Endothelial cell of umbilical vein (primary cell): ENCODE data around the gene OGDH. TPM values are rescaled to one million over a fixed set of nuclear protein-coding genes. Genes with fewer than 3 reads are reported as not detected.

Source experiments
- BruUV-seq: library from RNA; stranded (reverse); fragments of 400-500 nt; replicated peaks from 2 replicates; lab custom pipeline; 2021; lab: Mats Ljungman, UMichigan
- CTCF ChIA-PET: fragments of 300-600, 350-600 bp; sonication (Branson Sonifier 250); formaldehyde crosslinking; loops from one replicate; lab custom pipeline; 2021; ENCODE audit warnings: antibody characterized with exemption, inconsistent platforms; lab: Charles Lee
- POLR2A ChIA-PET: fragments of 300-600, 350-600 bp; sonication (Branson Sonifier 250); formaldehyde crosslinking; loops from one replicate; lab custom pipeline; 2021; ENCODE audit warnings: antibody characterized with exemption, inconsistent platforms; lab: Charles Lee
- DNase-seq: peaks from one replicate; pipeline ENCODE4 v3.0.0-alpha.2; 2011; ENCODE audit warnings: low read depth, low spot score
- FAIRE-seq: peaks from 2 replicates; lab custom pipeline; 2011; peaks lifted over from hg19 to GRCh38; lab: Jason Lieb, UNC
- H2AFZ ChIP-seq: 2 replicates; pipeline ENCODE4 v1.6.0; 2012; ENCODE audit warnings: low read depth, low read length, control low read depth, inconsistent platforms
- H3K27ac ChIP-seq: 2 replicates; pipeline ENCODE4 v1.5.1; 2011; ENCODE audit warnings: low read depth, mild to moderate bottlenecking, control low read depth, low read length, moderate library complexity; ENCODE audit not compliant: insufficient read depth
- H3K27me3 ChIP-seq, 2 experiments: 2 replicates each; pipeline versions ENCODE4 v1.6.0 to v1.6.1; 2011; ENCODE audit warnings: low read length in 2 of 2, mixed read lengths in 1 of 2; ENCODE audit not compliant: control insufficient read depth in 2 of 2, insufficient read depth in 2 of 2
- H3K36me3 ChIP-seq, 2 experiments: 2 replicates in 1 of 2; 3 replicates in 1 of 2; pipeline ENCODE4 v1.5.1; 2011; ENCODE audit warnings: low read length in 2 of 2, mild to moderate bottlenecking in 1 of 2, moderate library complexity in 1 of 2; ENCODE audit not compliant: control insufficient read depth in 2 of 2, insufficient read depth in 2 of 2; ENCODE audit errors: extremely low read depth in 1 of 2
- H3K4me1 ChIP-seq: 3 replicates; pipeline ENCODE4 v1.5.1; 2011; ENCODE audit warnings: mild to moderate bottlenecking, low read length; ENCODE audit not compliant: control insufficient read depth, insufficient read depth; ENCODE audit errors: extremely low read depth
- H3K4me2 ChIP-seq: 2 replicates; pipeline ENCODE4 v1.6.1; 2011; ENCODE audit warnings: low read length, control low read depth, mixed read lengths; ENCODE audit not compliant: insufficient read depth
- H3K4me3 ChIP-seq, 3 experiments: fragments of 200-600 bp in 1 of 3; sonication (generic), shearing (Covaris generic) in 1 of 3; replicated peaks in 1 of 3; 2 replicates each; pipeline ENCODE4 v1.5.1; 2011 to 2016; ENCODE audit warnings: control low read depth in 3 of 3, low read length in 3 of 3, mild to moderate bottlenecking in 2 of 3, inconsistent platforms in 1 of 3, low read depth in 1 of 3, moderate library complexity in 1 of 3; ENCODE audit not compliant: insufficient read depth in 1 of 3
- H3K79me2 ChIP-seq: 2 replicates; pipeline ENCODE4 v1.6.0; 2012; ENCODE audit warnings: low read length, inconsistent platforms; ENCODE audit not compliant: control insufficient read depth, insufficient read depth
- H3K9ac ChIP-seq: replicated peaks from 2 replicates; pipeline ENCODE3; 2011; ENCODE audit warnings: low read length, control low read depth; ENCODE audit not compliant: insufficient read depth; ENCODE audit errors: extremely low read depth
- H3K9me1 ChIP-seq: replicated peaks from 3 replicates; pipeline ENCODE4 v1.6.0; 2011; ENCODE audit warnings: mild to moderate bottlenecking, low read length; ENCODE audit not compliant: control insufficient read depth, insufficient read depth; ENCODE audit errors: extremely low read depth
- H3K9me3 ChIP-seq: replicated peaks from 2 replicates; pipeline ENCODE4 v1.5.1; 2012; ENCODE audit warnings: low read length, inconsistent platforms; ENCODE audit not compliant: control insufficient read depth, insufficient read depth
- H4K20me1 ChIP-seq: replicated peaks from 2 replicates; pipeline ENCODE3; 2011; ENCODE audit warnings: mild to moderate bottlenecking, low read length; ENCODE audit not compliant: control insufficient read depth, insufficient read depth; ENCODE audit errors: extremely low read depth
- CTCF ChIP-seq, 2 donors: IDR thresholded peaks; 1 replicate in 1 of 2; 2 replicates in 1 of 2; pipeline ENCODE4 v1.5.1; 2011; ENCODE audit warnings: low read length in 2 of 2, mild to moderate bottlenecking in 2 of 2, moderate library complexity in 2 of 2, control low read depth in 1 of 2, inconsistent platforms in 1 of 2, low read depth in 1 of 2; ENCODE audit not compliant: insufficient read depth in 1 of 2; ENCODE audit errors: extremely low read depth in 1 of 2
- EZH2 ChIP-seq: IDR thresholded peaks from 2 replicates; pipeline ENCODE4 v1.6.1; 2012; ENCODE audit warnings: borderline replicate concordance, low read depth, mild to moderate bottlenecking, moderate library complexity, low read length, inconsistent platforms; ENCODE audit not compliant: severe bottlenecking
- FOS ChIP-seq: IDR thresholded peaks from 2 replicates; pipeline ENCODE4 v1.6.1; 2011; ENCODE audit warnings: mild to moderate bottlenecking, low read length, moderate library complexity, borderline replicate concordance; ENCODE audit not compliant: insufficient read depth
- GATA2 ChIP-seq: IDR thresholded peaks from 2 replicates; pipeline ENCODE4 v1.7.0; 2011; ENCODE audit warnings: low read depth, mild to moderate bottlenecking, moderate library complexity, mixed read lengths, low read length; ENCODE audit not compliant: insufficient read length, insufficient read depth
- JUN ChIP-seq: IDR thresholded peaks from 2 replicates; pipeline ENCODE4 v1.6.1; 2011; ENCODE audit warnings: borderline replicate concordance, low read depth; ENCODE audit not compliant: insufficient read length, insufficient read depth
- MAX ChIP-seq: IDR thresholded peaks from 2 replicates; pipeline ENCODE4 v1.6.1; 2011; ENCODE audit not compliant: insufficient read depth, insufficient read length
- MYC ChIP-seq: IDR thresholded peaks from one replicate; pipeline ENCODE4 v1.6.1; 2011; ENCODE audit warnings: mild to moderate bottlenecking, low read depth, low read length
- POLR2A ChIP-seq: IDR thresholded peaks from 2 replicates; pipeline ENCODE4 v1.6.1; 2012; ENCODE audit warnings: low read depth, mild to moderate bottlenecking, control low read depth, low read length
- POLR2AphosphoS5 ChIP-seq: IDR thresholded peaks from 2 replicates; pipeline ENCODE4 v1.6.1; 2012; ENCODE audit warnings: low read depth, mild to moderate bottlenecking, control low read depth, low read length, moderate library complexity; ENCODE audit not compliant: insufficient read depth
- dilution Hi-C: fragments of 300-500 bp; cut with MboI; formaldehyde crosslinking; loops from one replicate; pipeline ENCODE4 v1.15.0; 2019; ENCODE audit warnings: low sequenced_read_pairs; ENCODE audit not compliant: extremely low pct_ligation_motif_present
- intact Hi-C: fragments of 100-400 bp; cut with micrococcal nuclease; formaldehyde crosslinking; loops from one replicate; pipeline ENCODE4 v1.10.0; 2022
- polyA plus RNA-seq, 4 experiments: library from polyadenylated mRNA; depleted of rRNA in 3 of 4; stranded (reverse) in 3 of 4; unstranded in 1 of 4; fragments of >200 nt; gene quantifications; 2 replicates each; pipeline versions ENCODE4 v1.2.1 to v1.2.3, GENCODE V29; 2011 to 2012; ENCODE audit warnings: missing spikeins in 1 of 4
- total RNA-seq: library from RNA; stranded (reverse); gene quantifications from 2 replicates; pipeline ENCODE4 v1.2.3, GENCODE V29; 2021

Gene OGDH
- total and polyA plus RNA-seq, 2 donors (not counting 3 experiments of a cell fraction or from before 2014, with no cell fraction given) = 88.9 to 92.9 TPM

- no TSS peak for BruUV-seq
These were observed 10.1 kb downstream of the OGDH start for GRCh38 chr7:44616545-44616944.

More at GRCh38 chr7:44616545-44616944, 10.1 kb downstream of the OGDH start:
- peaks cover 9% of the 10 kb centered on the region for H3K4me1 ChIP-seq
- no peak overlapping the region for H3K4me3 ChIP-seq
- H3K27me3 ChIP-seq = no peaks in the 10 kb centered on the region
- peaks cover 90% of the 10 kb centered on the region for H3K79me2 ChIP-seq
- FAIRE-seq = no peak
- no peaks in the 10 kb centered on the region for H3K36me3 ChIP-seq
- intact Hi-C loops = no loop called here
- H3K9ac ChIP-seq = no peak overlapping the region
- H3K9me3 ChIP-seq = no peaks in the 10 kb centered on the region
- TF ChIP-seq MYC (no peak), MAX (no peak), FOS (no peak), JUN (no peak), EZH2 (no peak), POLR2A (no peak), CTCF (IDR thresholded peaks at IDR 0.05; ENCODE audit: extremely low read depth in 1 of 2, insufficient read depth in 1 of 2, low read depth in 1 of 2, low read length in 2 of 2) (no peak), GATA2 (no peak), POLR2AphosphoS5 (no peak)
- ChIA-PET POLR2A (no interaction called here), CTCF (interaction anchor here (1.0 kb wide), 1 partner anchor 15 kb away, joined by 4 read pairs; no protein-coding TSS in a partner anchor)
- H4K20me1 ChIP-seq = no peaks in the 10 kb centered on the region
- H2AFZ ChIP-seq = no peak overlapping the region
- DNase-seq = no peak
- H3K4me2 ChIP-seq = no peak overlapping the region
- dilution Hi-C loops = no loop called here
- H3K9me1 ChIP-seq = no peaks in the 10 kb centered on the region
- no peak overlapping the region for H3K27ac ChIP-seq
